DMS 273 (cell line): Measurements from ENCODE around the gene NUTM2D.
A peak's percentile ranks its signal among the peaks of the same experiment; 100 is the strongest.
"Not testable (repeated sequence)": the region's sequence is repeated elsewhere in the genome, so short reads cannot be mapped to it uniquely, and the experiment has no call there.

Source experiments
- DNase-seq: peaks from one replicate; lab custom pipeline; 2025; ENCODE audit not compliant: unreplicated experiment; lab: John Stamatoyannopoulos, UW

The NUTM2D gene, protein sequence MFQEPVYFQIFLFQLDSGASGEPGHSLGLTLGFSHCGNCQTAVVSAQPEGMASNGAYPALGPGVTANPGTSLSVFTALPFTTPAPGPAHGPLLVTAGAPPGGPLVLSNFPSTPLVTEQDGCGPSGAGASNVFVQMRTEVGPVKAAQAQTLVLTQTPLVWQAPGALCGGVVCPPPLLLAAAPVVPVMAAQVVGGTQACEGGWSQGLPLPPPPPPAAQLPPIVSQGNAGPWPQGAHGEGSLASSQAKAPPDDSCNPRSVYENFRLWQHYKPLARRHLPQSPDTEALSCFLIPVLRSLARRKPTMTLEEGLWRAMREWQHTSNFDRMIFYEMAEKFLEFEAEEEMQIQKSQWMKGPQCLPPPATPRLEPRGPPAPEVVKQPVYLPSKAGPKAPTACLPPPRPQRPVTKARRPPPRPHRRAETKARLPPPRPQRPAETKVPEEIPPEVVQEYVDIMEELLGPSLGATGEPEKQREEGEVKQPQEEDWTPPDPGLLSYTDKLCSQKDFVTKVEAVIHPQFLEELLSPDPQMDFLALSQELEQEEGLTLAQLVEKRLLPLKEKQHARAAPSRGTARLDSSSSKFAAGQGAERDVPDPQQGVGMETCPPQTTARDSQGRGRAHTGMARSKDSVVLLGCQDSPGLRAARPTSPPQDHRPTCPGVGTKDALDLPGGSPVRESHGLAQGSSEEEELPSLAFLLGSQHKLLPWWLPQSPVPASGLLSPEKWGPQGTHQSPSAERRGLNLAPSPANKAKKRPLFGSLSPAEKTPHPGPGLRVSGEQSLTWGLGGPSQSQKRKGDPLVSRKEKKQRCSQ

DNA sequence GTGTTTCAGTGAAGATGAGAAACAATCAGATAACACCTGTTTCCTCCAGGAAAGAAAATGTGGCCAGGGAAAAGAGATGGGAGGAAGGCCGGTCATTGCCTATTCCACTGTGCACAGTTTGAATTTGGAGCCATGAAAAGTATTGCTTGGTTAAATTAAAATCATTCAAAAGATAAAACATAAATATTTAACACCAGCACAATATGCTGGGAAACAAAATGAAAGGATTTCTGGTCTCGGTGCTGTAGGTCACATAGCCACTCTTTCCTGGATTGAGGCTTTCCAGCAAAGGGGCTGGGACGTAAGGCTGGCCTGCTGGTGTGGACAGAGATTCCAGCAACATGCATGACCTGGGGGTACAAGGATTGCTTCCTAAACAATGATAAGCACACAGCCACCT is at the start of gene NUTM2D:
NUTM2D (plus strand) TSS at position 301 of the 400 bp plus-strand sequence. CDS start 522 bp downstream, outside the sequence.
- not testable (repeated sequence) for DNase-seq

DNA sequence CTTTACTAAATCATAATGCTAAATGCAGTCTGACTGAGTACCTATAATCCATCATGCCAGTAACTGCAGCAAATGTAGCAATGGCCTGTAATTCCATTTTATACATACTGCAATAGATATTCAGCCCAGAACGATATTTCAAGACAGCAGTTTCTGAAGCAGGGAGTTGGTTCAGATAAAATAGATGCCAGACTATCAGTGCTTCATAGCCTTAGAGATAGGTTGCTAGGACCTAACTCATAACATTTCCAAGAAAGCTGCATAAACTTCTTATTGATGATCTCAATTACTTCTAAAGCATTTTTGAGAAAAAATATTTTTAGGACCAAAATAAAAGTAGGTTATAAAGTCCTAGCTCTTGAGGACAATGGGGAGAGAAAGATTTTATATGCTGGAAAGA is 48.8 kb upstream of the NUTM2D start:
- not testable (repeated sequence) for DNase-seq

DNA sequence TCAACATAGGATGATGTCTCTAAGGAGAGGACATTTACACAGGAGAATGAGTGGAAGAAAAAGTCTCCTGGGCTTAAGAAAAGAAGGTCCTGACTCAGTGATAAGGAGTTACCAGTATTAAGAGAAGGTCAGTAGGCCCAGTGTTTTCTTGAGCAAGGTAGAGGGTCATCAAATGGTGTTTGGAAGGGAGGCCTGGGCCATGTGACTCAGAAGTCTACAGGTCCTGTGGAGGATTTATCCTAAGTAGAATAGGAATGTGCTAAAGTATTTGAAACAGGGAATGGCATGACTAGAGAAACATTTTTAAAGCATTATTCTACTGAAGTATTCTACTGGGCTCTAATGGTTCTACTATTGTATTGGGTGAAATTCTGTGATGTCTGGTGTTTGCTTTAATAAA is 47.9 kb upstream of the NUTM2D start:
- DNase-seq = not testable (repeated sequence)

DNA sequence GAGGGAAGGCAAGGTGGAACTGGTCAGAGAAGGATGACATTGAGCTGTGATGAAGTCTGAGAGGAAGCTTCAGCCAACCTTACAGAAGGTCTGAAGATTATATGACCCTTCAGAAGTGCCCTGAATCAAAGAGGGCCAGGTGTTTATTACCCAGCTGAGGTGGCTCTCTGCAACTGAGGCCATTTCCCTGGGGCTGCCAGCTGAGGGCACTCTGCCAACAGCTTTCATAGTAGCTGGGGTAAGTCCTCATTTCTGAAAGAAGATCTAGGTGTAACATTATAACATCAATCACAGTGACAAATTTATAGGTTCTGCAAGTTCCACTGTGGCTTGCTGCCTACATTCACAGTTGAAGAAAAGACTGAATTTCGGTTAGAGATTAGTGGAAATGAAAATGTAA is 46.0 kb upstream of the NUTM2D start:
- DNase-seq = not testable (repeated sequence)

DNA sequence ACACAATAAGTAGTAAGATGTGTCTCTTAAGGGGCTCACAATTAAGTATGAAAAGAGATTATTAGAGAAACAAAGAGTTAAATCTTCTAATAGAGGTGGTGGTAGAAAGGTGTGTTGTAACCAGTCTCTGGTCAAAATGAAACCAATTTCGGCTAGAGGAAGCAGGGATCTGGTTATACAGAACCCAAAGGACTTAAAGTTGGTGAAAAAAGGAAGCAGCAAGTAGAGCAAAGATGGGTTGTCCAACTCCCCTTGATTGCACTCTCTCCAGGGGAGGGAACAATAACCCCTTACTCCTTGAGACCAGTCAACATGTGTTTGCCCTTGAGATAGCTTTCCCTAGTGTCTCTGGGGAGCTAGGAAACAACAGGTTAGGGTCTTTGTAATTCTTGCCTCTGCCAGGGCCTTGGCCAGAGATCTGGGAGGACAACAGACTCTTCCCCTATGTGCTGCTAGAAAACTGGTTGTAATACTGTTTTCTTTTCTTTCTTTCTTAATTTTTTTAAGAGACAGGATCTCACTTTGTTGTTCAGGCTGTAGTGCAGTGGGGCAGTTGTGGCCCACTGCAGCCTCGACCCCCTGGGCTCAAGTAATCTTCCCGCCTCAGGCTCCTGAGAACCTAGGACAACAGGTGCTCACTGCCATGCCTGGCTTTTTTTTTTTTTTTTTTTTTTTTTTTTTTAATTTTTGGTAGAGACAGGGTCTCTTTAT is 43.7 kb upstream of the NUTM2D start:
- DNase-seq = not testable (repeated sequence)

DNA sequence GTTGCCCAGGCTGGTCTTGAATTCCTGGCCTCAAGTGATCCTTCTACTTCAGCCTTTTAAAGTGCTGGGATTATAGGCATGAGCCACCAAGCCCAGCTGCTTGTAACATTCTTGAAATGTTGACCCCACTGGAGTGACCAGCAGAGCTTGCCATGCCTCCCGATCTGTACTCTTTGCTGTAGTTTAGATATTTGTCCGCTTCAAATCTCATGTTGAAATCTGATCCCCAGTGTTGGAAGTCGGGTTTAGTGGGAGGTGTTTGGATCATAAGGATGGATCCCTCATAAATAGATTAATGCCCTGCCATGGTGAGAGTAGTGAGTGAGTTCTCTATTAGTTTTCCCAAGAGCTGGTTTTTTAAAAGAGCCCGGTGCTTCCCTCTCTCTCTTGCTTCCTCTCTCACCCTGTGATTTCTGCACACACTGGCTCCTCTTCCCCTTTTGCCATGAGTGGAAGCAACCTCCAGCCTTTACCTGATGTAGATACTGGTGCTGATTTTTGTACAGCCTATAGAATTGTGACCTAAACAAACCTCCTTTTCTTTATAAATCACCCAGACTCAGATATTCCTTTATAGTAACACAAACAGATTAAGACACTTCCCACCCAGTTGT is 43.1 kb upstream of the NUTM2D start:
- DNase-seq = not testable (repeated sequence)

DNA sequence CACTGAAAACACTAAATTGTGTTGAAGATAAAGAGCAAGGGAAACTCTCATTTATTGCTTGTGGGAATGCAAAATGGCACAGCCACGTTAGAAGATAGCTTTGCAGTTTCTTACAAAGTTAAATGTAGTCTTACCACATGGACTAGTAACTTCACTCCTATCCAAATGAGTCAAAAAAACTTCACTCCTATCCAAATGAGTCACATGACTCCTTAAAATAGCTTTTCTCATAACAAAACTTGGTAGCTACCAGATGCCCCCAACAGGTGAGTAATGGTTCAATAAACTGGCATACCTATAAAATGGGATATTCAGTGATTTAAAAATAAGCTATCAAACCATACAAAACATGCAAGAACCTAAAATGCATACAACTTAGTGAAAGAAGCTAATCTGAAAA is 36.0 kb upstream of the NUTM2D start:
- not testable (repeated sequence) for DNase-seq

DNA sequence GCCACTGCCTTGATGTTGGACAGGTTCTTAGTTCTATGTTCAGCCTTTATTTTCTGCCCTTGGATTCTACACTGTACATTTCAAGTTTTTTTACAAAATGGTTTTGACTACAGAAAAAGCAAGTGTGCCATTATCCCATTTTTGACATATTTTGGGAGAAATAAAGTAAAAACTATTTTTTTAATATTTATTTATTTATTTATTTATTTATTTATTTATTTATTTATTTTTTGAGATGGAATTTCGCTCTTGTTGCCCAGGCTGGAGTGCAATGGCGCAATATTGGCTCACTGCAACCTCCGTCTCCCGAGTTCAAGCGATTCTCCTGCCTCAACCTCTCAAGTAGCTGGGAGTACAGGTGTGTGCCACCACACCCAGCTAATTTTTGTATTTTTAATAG is 33.0 kb upstream of the NUTM2D start:
- DNase-seq = not testable (repeated sequence)

DNA sequence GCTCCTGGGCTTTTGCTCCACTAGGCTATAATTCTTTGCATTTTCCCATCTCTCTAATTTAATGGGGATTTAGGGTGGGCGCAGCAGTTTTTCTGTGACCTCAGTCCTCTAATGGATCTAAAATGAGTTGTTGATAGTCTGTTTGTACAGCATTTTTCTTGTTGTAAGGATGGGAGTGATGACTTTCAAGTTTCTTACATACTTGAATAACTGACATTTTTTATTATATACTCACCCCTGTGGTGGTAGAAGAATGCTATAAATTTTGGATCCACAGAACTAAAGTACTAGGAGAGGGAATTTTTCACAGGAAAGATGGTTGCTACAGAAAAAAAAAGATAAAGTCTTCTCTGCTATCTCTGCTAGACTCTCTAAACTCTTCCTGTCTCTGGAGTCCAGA is 29.6 kb upstream of the NUTM2D start:
- not testable (repeated sequence) for DNase-seq

DNA sequence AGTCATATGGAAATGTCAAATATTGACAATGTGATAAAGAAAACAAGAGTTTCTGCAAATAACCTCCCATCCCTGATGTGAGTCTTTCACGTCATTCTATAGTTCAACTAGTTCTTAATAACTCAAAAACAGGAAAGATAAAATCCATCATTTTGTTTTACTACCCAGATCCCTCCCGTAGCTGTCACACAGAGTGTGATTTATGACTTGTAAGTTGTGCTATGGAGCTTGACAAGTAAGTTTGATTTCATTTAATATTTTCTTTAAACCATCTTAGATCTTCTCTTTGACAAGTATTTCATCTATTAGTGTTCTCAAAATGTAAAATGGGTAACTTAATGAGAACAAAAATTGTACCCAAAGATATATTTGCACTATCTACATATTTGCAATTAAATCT is 28.4 kb upstream of the NUTM2D start:
- not testable (repeated sequence) for DNase-seq

DNA sequence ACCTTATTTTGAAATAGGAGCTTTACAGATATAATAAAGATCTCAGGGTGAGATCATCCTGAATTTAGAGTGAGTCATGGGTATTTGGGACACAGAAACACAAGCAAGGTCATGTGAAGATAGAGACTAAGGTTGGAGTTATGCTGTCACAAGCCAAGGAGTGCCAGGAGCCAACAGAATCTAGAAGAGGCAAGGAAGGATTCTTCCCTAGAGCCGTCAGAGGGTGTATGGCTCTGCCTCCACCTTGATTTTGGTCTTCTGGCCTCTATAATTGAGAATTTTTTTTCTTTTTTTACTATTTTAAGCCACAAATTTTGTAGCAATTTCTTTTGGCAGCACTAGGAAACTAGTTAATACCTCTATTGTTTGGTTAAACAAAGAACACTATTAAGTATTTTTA is 24.9 kb upstream of the NUTM2D start:
- not testable (repeated sequence) for DNase-seq

DNA sequence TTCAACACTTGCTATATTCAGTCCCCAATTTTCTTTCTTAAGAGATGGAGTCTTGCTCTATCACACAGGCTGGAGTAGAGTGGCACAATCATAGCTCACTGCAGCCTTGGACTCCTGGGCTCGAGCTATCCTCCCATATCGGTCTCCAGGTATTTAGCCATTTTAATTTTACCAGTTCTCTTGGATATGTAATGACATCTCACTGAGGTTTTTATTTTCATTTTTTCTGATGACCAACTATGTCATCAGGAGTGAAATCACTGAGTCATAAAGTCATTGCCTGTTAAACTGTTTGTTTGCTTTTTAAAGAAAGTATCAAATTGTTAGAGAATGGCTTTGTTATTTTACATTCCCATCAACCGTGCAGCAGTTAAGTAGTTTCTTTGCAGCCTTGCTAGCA is 17.1 kb upstream of the NUTM2D start:
- DNase-seq = not testable (repeated sequence)

DNA sequence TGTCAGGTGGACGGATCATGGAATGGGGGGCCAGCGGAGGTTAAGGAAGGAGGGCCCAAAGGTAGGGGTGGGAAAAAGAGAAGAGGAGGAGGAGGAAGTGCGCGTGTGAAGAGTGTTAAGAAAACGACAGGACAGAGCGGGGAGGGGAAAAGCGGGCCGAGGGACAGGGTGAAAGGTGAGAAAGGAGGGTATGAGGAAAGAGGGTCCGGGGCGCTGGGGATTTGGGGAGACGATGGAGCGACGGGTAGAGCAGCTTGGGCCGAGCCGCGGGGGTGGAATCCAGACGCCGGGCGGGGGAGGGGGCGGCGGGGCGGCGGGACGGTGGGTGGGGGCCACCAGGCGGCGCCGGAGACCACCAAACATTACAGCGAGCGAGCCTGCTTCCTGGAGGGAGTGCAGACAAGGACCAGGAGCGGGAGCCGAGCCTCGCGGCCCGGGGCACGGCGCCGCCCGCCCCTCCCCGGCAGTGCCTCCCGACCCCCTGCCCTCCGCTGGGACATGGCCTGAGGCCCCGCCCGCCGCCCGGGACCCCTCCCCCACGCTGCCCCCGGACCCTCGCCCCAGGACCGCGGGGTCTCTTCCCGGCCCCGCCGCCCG is 15.9 kb upstream of the NUTM2D start:
- not testable (repeated sequence) for DNase-seq

DNA sequence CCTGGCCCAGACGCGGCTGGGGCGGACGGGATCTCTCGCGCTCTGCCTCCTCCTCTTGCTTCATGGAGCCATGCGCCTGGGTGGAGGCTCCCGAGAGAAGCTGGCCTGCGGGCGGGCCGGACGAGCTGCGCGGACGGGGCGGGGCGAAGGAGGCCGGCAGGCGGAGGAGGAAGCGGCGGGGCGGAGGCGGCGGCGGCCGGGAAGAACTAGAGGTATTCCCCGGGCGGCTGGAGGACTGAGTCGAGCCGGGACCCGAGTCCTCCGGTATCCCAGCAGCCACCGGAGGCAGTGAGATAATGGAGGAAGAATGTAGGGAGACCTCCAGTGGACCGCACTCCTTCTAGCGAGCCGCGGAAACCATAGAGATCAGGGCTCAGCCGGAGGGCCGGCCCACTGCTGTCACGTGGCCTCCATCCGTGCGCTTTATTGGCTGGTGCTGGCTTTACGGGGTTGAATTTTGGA is 15.3 kb upstream of the NUTM2D start:
- DNase-seq = peak; percentile 83

DNA sequence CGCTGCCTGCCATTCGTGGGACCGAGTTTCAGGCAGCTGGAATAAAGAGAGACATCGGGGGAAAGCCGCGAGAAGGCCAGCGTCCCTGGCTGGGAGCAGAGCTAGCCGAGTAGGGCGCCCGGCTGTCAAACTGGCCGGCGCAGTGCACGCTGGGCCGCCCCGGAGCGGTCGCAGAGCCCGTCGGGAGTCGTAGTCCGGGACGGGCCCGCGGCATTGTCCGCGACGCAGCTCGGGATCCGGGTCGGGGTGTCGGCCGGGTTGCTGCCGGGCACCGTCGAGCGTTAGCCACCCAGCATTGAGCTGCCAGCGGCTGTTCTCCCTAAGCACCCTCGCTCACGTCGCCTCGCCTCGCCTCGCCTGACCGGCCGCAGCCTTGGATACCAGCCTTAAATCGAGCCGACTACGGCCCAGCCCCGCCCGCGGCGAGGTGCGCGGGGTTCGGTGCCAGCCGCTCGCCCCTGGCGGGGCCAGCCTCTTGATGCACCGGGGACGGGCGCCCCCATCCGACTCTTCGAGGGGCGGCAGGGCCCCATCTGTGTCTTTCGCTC is 14.8 kb upstream of the NUTM2D start:
- DNase-seq = peak; percentile 85

DNA sequence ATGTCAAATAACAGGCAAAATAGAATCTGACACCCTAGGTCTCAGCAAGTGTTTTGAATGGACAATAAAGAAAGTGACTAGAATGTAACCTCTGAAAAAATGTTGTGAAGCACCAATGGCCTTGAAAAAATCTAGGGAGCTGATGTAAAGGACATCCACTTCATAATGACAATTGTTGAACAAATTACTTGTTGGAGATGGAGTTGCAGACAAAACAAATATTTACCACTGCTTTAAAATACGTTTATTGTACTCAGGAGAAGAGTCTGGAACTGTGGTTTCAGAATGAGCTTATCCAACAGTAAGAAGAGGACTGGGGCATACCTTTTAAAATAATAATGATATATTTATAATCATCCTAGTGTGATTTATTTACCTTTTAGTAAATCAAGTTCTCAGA is 11.8 kb upstream of the NUTM2D start:
- not testable (repeated sequence) for DNase-seq

DNA sequence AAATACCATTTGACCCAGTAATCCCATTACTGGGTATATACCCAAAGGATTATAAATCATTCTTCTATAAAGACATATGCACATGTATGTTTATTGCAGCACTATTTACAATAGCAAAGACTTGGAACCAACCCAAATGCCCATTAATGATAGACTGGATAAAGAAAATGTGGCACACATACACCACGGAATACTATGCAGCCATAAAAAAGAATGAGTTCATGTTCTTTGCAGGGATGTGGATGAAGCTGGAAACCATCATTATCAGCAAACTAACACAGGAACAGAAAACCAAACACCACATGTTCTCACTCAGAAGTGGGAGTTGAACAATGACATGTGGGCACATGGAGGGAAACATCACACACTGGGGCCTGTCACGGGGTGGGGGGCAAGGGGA is 7.4 kb upstream of the NUTM2D start:
- DNase-seq = not testable (repeated sequence)

DNA sequence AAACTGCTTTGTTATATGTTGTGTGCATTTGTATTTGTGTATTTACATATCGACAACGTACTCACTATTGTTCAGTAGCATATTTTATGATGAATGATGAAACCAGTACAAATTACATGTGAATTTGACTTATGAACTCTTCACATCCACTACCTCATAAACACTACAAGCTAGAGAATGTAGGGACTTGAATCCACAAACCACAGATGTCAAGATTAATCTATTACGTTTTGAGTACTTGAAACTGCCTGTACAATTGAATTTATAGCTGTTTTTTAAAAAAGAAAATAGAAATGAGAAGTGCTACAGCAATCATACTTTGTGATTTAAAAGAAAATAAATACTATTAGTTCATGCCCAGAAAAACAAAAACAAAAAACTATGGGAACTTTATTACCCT is 4.7 kb upstream of the NUTM2D start:
- DNase-seq = not testable (repeated sequence)

DNA sequence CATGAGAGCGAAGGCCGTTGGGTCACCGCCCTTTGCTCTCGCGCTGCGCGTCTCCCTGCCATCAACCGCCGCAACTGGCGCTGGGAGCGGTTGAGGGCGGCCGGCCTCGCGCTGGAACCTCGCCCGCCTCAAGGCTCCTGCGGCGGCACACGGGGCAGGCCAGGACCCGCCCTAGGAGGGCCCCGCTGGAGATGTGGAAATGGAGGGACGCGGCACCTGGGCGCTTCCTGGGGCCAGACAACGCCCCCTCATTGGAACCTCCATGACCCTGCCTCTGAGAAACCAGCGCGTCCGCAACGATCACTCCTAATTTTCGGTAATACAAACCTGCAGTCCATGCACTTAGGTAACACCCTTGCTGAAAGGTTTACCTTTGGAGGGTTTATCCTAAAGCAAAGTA is 2.4 kb upstream of the NUTM2D start:
- not testable (repeated sequence) for DNase-seq

DNA sequence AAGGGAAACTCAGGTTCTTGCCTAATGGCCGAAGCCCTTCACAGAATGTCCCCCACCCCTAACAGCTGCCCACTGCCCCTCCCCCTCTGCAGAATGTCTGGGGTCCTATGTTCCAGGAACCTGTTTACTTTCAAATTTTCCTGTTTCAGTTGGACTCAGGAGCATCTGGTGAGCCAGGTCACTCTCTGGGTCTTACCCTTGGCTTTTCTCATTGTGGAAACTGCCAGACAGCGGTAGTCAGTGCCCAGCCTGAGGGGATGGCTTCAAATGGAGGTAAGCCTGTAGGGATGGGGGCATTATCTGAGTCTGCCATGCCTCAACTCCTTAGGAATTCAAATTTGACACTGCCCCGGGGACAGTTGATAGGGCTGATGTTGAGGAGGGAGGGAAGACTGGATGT is 615 bp downstream of the NUTM2D start:
- DNase-seq = not testable (repeated sequence)
